GM13976 (cell line): ENCODE measurements around the gene ARAP1.

Experiments used
- DNase-seq: peaks from one replicate; pipeline ENCODE4 v3.0.0; 2012; ENCODE audit warnings: low spot score
- CTCF ChIP-seq: IDR thresholded peaks from 2 replicates; pipeline ENCODE4 v1.5.1; 2012; ENCODE audit warnings: borderline replicate concordance, mild to moderate bottlenecking; ENCODE audit not compliant: insufficient read depth; ENCODE audit errors: extremely low read depth, missing control alignments, control extremely low read depth
- in situ Hi-C: fragments of 300-500 bp; cut with MboI; formaldehyde crosslinking; loops from one replicate; pipeline ENCODE4 v1.12.0; 2022; ENCODE audit warnings: low sequenced_read_pairs, mixed read lengths, inconsistent platforms; ENCODE audit not compliant: unreplicated experiment

ARAP1 gene

GRCh38 chr11:72682858-72683243 lies 69.4 kb downstream of the ARAP1 start:
- no peak for TF ChIP-seq CTCF
- DNase-seq, result no peak
- in situ Hi-C loops, result no loop called here

- in situ Hi-C loops, result no loop called here
- no peak for DNase-seq
- no peak for TF ChIP-seq CTCF
Measured at GRCh38 chr11:72682238-72682857, 69.9 kb downstream of the ARAP1 start.

GRCh38 chr11:72681226-72682153 lies 70.7 kb downstream of the ARAP1 start:
- in situ Hi-C loops, result no loop called here
- no peak for DNase-seq
- no peak for TF ChIP-seq CTCF

- TF ChIP-seq CTCF, result no peak
- in situ Hi-C loops, result no loop called here
- DNase-seq, result no peak
Measured at GRCh38 chr11:72680624-72681158, 71.5 kb downstream of the ARAP1 start.

GRCh38 chr11:72679869-72680268 lies 72.3 kb downstream of the ARAP1 start:
- TF ChIP-seq CTCF, result no peak
- no peak for DNase-seq
- in situ Hi-C loops, result no loop called here

GRCh38 chr11:72678524-72678923 lies 73.7 kb downstream of the ARAP1 start:
- in situ Hi-C loops, result no loop called here

More at GRCh38 chr11:72678524-72678923, 73.7 kb downstream of the ARAP1 start:
- TF ChIP-seq CTCF, result no peak
- no peak for DNase-seq
